GM12875 (cell line): Measurements from ENCODE around the gene PELI2.

Source experiments
- H3K4me3 ChIP-seq: one replicate; pipeline ENCODE4 v1.5.1; 2011; ENCODE audit warnings: low read depth, low read length, control low read depth
- CTCF ChIP-seq: IDR thresholded peaks from 2 replicates; pipeline ENCODE4 v1.5.1; 2011; ENCODE audit warnings: low read depth, mild to moderate bottlenecking, control low read depth, inconsistent platforms, low read length, moderate library complexity, borderline replicate concordance; ENCODE audit not compliant: insufficient read depth

PELI2 gene

GRCh38 chr14:56224691-56225681 lies 106.8 kb downstream of the PELI2 start:
- no peak for TF ChIP-seq CTCF
- H3K4me3 ChIP-seq = no peak overlapping the region

DNA sequence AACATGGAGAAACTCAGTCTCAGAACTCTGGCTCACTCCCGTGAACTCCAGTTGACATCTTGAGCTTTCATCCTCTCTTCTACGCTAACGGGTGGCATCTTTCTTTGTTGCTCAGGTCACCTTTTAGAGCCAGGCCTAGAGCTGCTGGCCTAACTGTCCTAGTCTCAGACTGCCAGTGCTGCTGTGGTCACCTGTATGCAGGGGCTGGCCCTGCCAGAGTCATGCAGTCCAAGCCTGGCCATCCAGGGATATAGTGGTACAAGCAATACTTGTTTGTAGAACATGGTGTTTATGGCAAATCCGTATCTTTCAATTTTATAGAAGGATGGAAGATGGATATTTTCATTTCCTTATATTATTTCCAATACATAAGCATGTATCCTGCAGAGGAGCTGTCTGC lies 117.2 kb downstream of the PELI2 start:
- no peak for TF ChIP-seq CTCF
- no peak overlapping the region for H3K4me3 ChIP-seq

DNA sequence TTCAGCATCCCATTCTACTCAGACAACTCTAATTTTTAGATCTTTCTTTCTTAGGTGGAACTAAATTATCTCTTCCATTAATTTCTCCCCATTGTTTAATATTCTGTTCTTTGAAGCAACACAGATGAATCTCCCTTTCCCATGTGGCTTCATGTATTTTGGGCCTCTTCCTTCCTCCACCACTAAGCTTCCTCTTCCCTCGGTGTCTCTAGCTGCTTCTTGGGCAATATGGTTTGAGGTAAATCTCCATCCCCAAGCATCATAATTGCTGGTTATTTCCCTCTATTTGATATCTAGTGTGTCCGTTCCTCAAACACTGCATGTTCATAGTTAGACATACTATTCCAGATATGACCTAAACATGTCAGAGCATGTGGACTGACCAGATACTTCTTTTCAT lies 119.2 kb downstream of the PELI2 start:
- no peak overlapping the region for H3K4me3 ChIP-seq
- no peak for TF ChIP-seq CTCF

DNA sequence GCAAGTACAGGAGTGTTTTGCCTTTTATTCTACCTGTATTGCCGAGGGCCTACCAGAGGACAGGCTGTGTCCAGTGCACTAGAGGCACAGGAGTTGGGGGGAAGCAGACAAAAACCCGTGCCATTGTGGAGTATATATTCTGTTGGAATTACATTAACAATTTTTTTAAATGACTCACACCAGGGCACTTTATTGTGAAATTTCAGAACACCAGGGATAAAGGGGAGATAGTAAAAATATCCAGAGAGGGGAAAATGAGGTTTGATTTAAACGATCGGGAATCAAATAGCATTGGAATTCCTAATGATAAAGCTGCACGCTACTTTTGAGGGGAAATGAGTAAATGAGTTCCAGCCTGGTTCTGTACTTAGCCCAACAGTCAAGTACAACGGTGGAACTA lies 123.2 kb downstream of the PELI2 start:
- no peak for TF ChIP-seq CTCF

GRCh38 chr14:56243110-56243509 lies 124.9 kb downstream of the PELI2 start:
- H3K4me3 ChIP-seq = no peak overlapping the region
- TF ChIP-seq CTCF = no peak

More for the DNA sequence above, 123.2 kb downstream of the PELI2 start:
- H3K4me3 ChIP-seq = no peak overlapping the region

GRCh38 chr14:56244138-56244789 lies 126.1 kb downstream of the PELI2 start:
- no peak overlapping the region for H3K4me3 ChIP-seq
- TF ChIP-seq CTCF = no peak
